LoVo (cell line): Measurements from ENCODE around the gene NUDT7.

Experiments used
- DNase-seq: peaks from one replicate; pipeline ENCODE4 v3.0.0-alpha.2; 2016; ENCODE audit warnings: low spot score

NUDT7 gene

DNA sequence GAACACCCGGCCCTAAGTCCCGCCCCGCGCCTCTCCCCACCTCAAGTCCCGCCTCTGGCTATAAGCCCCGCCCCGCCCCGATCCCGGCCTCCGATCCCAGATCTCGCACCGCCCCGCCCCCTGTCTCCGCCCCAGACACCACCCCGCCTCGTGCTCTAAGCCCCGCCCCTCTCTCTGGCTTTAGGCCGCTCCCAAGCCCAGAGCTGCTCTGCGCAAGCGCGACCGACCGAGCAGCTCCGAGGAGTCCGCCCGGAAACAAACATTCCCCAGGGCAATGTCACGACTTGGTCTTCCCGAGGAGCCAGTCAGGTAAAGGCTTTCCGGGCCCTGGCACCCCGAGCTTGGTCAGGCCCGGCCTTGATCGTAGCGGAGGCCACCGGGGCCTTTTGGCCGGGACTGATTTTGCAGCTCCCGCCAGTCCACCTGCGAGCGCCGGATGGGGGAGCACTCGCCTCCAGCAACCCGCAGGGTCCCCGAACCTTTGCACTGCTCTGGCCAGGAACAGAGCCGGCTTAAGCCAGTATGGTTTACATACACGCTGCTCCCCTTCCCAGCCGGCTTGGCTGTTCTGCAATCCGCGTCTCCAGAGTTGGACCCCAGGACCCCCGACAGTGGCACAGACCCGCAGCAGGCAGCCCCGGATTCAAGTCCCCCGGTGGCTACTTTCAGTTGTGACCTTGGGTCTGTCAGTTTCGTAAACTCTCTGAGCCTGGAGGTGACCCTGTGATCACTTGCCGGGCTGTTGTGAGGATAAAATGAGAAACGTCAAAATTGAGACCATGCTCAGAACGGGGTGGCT, at the start of gene NUDT7:
TSS of gene NUDT7 (plus strand) at position 206 of the 799 bp plus-strand sequence. CDS start at position 275, 69 bp downstream.
- DNase-seq, result peak; percentile 97

DNA sequence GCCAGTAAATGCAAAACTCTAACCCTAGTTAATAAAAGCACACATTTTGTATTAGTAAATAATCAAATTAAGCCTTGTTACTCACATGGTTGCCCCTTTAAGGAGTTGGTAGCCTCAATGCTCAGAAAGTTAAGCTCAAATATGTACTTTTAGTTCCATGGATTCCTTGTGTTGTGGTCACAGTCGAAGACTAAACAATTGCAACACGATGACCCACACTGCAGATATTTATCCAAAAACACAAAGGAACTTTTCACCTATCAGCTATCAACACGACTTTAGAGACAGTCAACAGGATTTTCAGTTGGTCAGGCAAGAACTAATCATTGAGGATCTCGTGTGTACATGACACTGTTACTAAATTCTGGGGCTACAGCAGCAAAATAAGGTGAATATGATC, 47.4 kb upstream of the NUDT7 start:
- no peak for DNase-seq

DNA sequence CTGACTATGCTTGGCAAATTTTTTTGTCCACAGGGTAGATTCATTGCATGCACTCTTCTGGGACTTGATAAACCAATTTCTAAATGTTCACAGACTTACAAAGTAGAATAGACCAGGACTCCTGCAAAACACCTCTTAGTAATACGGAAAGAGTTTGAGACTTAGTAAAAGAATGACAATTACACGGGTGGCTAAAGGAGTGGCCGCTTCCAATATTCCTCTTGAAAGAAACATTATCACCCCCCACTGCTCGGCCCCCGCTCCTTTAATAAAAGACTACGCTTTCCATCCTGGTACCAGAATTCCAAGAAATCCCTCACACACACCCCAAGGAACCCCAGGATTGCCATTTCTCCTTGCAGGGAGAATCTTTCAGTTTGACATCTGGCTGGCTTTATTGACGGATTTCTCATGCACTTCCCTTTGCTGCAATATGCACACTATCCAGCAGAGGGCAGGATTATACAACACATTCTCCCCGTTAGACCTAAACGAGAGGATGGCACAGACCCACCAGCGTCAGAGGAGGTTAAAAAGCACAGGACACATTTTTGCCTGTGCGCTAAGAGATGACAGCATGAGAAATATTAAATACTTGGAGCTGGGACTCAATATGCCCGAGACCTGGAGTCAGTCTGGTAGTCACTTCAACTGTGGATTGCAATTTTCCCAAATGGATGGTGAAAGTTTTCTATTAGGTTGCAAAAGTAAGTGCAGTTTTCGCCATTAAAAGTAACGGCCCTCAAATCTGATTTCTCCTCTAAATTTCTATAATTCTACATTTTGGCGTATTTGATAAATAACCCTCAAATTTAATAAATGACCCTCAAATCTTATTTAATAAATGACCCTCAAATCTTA, 46.6 kb upstream of the NUDT7 start:
- DNase-seq, result peak; percentile 49

DNA sequence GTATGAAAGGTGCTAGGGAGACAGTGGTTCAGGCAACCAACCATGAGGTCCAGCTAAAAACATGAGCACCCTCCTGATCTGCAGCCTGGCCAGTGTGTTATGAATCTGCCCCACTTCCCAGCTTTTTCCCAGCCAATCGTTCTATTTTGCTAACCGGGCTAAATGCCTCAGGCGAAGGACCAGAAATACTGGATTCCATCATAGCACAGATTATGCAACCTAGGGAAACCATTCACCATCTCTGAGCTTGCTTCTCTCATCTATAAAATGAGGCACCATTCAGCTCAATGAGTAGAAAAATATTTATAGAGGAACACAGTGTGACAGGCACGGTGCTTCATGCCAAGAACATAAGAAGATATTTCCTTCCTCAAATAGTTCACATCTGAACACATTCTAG, 45.2 kb upstream of the NUDT7 start:
- no peak for DNase-seq

DNA sequence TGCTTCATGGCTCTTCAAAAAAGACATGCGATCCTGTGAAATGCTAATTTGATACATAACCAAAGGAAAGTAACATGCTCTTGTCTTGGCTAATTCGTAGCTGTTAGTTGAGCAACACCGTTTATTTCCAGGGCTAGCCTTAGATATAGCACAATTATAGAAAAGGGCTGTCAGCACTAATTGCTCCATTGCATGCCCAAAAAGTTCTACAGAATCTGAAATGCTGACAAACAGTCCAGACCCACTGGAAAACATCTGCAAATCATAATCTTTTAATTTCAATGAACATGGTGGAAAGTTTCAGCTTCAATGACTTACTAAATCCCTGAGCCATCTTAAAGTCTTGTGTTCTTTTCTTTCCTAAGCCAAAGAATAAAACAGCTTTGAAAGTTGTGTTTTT, 42.9 kb upstream of the NUDT7 start:
- DNase-seq, result no peak

DNA sequence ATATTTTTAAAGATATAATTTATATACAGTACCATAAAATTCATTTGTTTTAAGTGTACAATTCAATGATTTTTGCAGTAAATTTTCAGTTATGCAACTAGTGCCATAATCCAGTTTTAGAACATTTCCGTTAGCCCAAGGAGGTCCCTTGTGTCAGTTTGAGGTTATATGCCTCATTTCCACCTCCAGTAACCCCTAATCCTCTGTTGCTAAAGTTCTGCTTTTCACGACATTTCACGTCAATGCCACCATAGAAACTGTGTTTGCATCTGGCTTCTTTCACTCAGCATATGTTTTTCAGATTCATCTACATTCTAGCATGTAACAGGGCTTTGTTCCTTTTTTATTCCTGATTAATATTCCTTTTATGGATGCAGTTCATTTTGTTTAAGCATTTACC, 42.4 kb upstream of the NUDT7 start:
- DNase-seq, result no peak

DNA sequence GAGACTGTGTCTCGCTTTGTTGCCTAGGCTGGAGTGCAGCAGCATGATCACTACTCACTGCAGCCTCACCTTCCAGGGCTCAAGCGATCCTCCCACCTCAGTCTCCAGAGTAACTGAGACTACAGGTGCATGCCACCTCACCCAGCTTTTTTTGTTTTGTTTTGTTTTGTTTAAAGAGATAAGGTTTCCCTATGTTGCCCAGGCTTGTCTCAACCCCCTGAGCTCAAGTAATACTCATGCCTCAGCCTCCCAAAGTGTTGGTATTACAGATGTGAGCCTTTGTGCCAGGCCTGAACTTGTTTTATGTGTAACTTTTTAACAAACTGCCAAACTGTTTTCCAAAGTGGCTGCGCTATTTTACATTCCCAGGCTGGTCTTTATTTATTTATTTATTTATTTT, 41.8 kb upstream of the NUDT7 start:
- no peak for DNase-seq

DNA sequence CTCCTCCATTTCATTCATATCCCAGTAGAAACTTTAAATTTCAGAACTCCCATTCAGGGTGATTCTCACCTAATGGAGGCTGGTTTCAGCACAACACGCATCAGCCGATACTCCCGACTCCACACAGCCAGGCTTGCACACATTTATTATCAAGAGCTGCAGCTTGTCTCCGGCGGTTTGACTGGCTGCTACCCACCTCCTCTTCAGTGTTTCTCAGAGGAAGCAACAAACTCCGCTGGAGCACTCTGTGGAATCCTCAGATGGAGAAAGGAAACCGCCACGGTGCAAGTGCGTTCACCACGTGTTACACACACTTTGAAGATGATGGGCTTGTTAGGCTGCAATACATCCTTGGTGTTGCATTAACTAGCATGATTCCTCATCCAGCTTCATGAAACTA, 39.7 kb upstream of the NUDT7 start:
- DNase-seq, result no peak

DNA sequence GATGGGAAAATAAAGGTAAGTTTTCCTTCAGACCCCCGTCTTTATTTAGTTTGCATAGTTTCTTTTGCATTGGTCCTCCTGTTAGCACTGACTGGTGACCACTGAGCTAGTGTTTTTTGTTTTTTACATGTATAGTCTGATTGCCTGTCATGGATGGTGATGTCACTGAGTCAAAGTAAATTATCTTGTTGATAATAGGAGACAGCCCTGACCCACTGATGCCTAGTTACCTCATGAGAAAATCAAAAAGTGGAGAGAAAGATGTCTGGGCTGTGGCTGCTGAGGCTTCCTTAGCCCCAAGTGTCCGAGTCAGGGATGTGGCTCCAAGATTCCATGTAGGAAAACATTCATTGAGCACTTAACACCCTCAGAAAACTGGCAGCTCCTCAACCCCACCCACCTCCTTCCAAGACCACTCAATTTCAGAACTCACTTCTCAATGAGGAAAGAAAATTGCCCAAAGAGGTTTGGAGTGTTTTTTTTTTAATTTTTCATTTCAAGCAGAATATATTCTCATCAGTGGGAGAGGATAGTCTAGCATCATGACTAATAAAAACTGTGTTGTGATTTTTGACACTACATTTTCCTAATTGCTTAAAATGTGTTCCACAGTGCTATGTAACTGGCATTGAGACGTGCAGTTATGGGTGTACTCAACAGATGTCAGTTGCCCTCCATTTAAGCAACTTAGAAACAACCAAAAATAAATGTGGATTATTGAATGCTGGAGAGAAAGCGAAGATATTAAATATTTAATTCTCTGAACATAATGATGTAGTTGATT, 38.7 kb upstream of the NUDT7 start:
- DNase-seq, result no peak

DNA sequence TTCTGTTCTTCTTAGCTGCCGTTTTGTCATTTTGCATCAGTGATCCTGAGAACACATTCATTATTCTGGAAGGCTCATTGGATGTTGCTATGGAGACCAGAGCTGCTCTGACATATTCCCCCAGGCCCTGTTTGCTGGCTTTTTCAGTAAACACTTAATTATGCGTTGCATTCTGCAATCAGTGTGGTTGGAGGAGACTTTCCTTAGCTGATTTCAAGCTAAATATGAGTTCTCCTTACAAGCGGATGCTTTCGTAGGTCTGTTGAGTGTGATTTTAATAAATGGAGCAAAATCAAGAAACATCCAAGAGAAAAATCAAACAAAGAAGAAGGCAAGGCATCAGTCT, 38.2 kb upstream of the NUDT7 start:
- DNase-seq, result no peak

DNA sequence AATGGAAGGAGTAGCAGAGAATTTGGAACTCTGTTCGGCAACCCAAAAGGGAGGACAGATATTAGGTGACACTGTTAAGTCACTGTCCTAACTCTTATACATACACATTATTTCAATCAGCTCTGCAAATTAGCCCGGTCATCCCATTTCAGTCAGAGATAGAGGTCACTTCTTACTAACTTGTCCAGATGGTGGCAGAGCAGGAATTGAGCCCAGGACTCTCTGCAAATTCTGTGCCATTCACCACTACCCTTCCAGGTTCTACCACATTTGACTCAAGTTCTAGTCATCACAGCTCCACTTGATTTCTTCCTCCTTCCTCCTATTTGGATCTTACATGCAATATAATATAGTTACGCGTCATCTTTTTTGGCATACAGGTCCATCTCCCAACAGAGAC, 35.9 kb upstream of the NUDT7 start:
- no peak for DNase-seq

DNA sequence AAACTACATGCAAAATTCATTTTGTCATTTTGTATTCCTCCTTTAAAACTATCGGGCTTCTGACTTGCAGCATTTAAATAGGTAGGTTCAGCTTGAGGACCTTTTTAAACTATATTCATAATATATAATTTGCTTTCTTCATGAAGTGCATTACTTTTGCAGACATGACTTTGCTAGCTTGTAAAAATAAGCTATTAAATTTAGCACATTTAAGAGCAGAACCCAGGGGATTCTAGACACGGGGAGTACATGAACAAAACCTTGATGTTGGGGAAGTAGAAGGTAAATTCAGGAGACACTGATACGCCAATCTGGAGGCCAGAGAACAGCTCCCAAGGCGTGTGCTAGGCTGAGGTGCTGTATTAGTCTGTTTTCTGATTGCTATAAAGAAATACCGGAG, 32.3 kb upstream of the NUDT7 start:
- DNase-seq, result no peak

DNA sequence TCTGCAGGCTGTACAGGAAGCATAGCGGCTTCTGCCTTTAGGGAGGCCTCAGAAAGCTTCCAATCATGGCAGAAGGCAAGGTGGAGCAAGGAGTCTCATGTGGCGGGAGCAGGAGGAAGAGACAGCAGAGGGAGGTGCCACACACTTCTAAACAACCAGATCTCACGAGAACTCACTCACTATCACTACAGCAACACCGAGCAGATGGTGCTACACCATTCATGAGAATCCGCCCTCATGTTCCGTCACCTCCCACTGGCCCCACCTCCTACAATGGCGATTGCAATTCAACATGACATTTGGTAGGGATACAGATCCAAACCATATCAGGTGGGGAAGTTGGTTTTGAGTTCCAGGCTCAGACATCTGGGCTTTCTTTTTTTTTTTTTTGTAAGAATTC, 31.9 kb upstream of the NUDT7 start:
- no peak for DNase-seq

DNA sequence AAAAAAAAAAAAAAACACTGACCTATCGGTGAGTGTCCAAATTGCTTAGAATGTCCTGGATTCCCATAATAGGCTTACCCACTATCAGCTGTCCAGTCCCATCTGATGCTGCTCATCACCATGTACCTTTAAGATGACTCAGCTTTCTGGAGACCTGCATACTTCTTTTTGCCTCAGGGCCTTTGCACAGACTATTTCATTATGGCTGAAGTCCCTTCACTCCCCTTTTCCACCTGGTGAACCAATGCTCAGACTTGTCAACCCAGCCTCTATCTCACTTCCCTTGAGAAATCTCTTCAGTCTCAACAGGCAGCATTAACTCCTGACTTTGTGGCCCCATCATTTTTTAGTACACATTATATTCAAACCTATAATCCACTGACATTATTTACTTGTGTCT, 29.7 kb upstream of the NUDT7 start:
- no peak for DNase-seq

DNA sequence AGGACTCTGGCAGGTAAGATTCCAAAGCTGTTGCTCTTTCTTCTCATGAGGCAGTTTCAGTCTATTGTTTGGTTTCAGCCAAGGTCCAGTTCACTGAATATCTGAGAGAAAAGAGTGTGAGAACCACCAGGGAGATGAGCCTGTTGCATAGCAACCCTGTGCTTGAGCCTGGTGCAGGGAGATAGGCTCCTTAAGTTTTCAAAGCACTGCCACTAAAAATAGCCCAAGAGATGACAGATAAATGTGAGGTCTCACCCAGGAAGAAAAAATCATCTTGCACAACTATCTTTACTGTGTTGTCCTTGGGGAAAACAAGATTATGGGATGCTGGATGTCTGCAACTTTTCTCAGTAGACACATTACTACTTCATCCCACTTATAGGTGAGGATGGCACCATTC, 26.2 kb upstream of the NUDT7 start:
- no peak for DNase-seq

DNA sequence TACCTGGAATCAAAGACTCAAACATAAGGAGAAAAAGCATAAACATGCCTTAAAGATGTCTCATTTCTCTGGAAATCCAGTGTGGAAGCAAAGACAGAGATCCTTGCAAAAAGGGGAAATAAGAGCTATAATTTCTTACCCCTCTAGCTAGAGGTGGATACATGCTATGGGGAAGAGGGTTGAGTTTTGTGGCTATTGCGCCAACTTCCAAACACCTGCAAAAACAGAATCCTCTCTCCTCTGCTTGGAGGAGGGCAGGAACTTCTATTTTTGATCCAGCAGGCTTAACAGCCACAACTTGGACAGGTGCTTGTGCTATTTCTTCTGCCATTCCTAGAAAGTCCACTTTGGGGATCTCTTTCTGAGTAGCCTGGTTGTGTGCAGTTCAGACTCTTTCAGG, 21.5 kb upstream of the NUDT7 start:
- no peak for DNase-seq

DNA sequence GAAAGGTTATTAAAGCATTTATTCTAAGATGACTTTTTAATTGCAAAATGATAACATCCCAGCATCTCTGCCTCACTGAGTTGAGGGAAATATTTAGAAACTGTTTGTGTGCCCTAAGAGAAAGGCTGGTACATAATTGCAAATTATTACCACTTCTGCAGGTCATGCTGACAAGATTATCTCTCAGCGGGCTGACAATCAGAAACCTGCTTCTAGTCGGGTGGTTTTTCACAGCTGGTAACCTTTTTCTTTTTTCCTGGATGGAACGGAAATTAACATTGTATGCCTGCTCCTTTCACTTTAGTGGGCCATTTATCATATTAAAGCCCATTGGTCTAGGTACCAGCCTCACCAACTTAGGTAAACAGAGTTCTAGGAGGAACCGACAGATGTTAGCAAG, 17.0 kb upstream of the NUDT7 start:
- DNase-seq, result no peak

DNA sequence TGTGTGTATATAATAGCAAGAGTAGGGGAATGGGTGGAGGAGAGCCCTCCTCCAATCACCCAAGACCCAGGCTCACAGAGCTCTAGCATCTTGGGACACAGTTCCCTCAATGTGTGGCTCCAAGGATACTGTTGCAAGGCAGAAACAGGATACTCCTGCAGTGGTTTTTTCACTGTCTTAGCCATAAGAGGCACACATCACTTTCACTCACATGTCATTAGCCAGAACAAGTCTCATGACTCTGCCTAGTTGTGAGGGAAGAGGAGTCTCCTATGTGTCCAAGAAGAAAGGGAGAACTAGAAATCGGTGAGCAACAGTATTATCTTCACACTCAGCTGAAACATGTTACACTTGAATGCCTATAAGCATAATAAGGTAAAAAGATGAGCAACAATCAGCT, 11.1 kb upstream of the NUDT7 start:
- no peak for DNase-seq

DNA sequence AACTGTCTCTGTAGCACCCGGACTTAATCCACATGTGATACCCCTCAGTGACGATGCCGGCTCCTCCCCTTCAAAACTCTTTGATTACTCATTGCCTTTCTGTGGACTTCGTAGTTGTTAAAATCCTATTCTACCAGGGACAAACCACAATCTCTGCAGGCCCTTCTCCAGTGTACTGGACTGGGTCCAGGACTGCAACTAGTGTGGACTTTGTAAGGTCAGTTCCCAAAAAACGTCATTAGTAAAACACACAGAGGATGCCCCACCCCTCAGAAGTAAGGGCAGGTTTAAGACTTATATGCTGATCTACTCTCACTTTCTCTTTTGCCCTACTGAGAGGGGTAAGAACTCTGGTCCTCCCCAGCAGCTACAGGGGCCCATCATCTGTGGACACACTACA, 10.5 kb upstream of the NUDT7 start:
- no peak for DNase-seq

DNA sequence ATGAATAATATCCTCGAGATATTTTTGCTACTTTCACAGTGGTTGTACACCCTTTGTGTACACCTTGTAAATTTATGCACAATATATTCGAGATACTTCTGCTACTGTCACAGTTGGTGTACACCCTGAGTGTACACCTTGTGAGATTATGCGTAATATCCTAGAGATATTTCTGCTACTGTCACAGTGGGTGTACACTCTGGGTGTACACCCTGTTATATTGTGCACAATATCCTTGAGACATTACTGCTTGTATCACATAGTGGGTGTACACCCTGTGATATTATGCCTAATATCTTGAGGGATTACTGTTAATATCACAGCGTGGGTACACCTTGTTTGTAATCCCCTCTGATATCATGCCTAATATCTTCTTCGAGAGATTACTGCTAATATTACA, 7.2 kb upstream of the NUDT7 start:
- no peak for DNase-seq

DNA sequence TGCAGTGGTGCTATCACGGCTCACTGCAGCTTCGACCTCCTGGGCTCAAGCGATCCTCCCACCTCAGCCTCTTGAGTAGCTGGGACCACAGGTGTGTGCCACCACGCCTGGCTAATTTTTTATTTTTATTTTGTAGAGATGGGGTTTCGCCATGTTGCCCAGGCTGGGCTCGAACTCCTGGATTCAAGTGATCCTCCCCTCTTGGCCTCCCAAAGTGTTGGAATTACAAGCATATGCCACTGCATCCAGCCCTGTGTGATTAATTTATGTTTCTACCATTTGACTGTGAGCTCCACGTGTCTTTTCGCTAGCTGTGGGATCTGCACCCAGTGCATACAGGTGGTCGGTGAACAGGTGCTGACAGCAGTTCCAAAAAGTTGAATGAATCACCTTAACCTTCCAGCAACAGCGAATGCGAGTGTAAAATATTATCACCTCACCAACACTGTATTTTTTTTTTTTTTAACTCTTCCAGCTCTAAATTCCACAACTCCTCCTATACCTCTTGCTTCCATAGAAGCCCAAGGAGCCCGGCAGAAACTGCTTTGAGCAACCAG, 484 bp upstream of the NUDT7 start:
- DNase-seq, result no peak

DNA sequence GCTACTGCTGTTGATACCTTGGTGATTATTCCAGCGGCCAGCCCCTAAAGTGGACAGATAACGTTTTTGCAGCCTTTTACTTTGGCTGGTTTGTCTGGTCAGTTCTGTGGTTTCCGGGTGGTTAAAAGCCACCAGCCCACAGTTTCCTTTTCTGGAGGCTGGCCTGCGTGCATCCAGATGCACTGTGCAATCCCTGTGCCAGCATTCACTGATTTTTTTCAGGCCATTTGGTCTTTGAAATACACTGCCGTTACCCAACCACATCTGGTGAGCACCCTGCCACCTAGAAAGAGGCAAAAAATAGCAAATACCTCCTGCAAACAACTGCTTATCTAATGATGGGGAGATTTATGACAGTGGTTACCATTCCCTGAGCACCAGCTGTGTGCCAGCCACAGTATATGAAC, 797 bp downstream of the NUDT7 start:
- no peak for DNase-seq

DNA sequence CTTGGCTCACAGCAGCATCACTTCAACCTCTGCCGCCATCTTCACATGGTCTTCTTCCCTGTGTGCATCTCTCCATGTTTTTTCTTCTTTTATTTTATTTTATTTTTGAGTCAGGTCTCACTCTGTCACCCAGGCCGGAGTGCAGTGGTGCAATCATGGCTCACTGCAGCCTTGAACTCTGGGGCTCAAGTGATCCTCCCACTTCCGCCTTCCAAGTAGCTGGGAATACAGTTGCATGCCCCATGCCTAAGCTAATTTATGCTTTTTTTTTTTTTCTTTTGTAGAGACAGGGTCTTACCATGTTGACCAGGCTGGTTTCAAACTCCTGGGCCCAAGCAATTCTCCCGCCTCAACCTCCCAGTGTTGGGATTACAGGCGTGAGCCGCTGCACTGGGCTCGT, 1.9 kb downstream of the NUDT7 start:
- DNase-seq, result no peak
